ENCODE measurements around the gene CACNA1S.

The CACNA1S gene

DNA sequence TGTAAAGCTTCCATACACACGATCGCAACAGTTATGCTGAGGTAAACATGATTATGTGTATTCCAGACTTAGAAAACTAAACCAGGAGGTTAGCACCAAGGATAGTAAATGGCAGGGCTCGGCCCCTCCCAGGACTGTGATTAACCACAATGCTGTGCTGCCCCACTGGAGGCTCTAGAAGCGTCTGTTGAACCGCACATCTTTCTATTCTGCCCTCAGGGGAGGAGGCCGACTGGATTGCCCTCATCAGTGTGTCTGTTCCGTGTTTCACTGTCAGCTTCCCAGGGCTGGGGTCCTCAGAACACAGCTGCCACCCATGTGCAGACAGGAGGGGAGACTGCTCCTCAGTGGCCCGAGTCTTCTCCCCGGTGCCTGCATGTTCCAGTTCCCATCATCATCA lies 27.5 kb upstream of the CACNA1S start:
- DNase-seq = no peak

- DNase-seq = no peak
These were observed 27.1 kb upstream of the CACNA1S start for GRCh38 chr1:201139306-201139705.

DNA sequence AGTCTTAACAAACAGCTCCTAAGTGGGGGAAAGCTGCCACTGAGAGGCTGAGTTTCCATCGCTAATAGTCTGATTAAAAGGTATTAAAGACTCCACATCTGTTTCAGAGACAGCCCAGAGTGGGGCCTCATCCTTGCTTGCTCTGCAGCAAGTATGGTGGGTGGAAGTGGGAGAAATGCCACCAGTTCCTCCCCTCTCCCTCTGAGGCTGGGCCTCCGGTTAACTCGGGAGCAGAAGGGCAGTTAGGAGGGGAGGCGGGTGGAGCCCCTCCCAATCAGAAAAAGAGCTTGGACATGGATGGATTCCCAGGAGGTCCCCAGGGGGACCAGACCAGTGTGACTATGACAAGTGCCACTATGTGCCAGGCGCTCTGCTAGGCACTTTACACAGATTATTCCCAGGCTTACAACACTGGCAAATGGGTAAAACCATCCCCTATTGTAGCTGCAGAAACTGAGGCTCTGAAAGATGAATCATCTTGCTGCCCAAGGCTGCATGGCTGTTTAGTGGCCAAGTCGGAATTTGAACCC lies 26.1 kb upstream of the CACNA1S start:
- no peak for DNase-seq

- no peak for DNase-seq
These were observed 25.5 kb upstream of the CACNA1S start for GRCh38 chr1:201137579-201138310.

DNA sequence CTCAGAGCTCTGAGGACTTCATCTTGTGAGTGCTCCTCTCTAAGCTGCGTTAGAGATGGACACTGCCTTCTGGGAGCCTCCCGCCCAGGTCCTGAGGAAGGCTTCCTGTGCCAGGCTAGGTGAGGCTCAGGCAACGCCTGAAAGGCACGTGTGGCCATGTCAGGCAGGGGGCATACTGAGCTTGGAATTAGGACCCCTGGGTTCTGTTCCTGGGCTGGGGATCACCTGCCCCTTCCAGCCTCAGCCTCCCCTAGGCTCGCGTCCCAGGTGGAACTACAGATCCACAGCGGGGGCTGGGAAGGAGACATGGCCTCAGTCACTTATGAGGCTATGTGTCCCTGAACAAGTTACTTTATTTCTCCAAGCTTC lies 24.8 kb upstream of the CACNA1S start:
- no peak for DNase-seq

GRCh38 chr1:201136355-201137023 lies 24.3 kb upstream of the CACNA1S start:
- DNase-seq = no peak

- DNase-seq = no peak
These were observed 22.2 kb upstream of the CACNA1S start for GRCh38 chr1:201134405-201134804.

DNA sequence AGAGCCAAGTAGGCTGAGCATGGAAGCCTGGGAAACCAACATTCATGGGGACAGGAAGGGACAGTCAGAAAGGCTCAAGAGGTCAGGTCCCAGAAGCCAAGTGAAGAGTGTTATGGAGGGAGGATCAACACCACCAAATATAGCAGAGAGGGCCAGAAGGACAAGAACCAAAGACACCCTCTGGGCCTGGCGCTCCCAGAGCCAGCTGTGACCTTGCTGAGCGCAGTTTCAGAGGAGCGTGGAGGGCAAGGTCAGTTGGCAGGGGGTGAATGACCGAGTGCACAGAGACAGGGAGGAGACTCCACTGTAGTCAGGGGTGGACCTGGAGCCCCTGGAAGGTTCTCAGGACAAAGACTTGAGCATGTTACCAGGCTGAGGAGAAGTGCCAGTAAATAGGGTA lies 19.2 kb upstream of the CACNA1S start:
- no peak for DNase-seq

GRCh38 chr1:201128962-201129361 lies 16.7 kb upstream of the CACNA1S start:
- DNase-seq = no peak

GRCh38 chr1:201128476-201128875 lies 16.2 kb upstream of the CACNA1S start:
- DNase-seq = no peak

DNA sequence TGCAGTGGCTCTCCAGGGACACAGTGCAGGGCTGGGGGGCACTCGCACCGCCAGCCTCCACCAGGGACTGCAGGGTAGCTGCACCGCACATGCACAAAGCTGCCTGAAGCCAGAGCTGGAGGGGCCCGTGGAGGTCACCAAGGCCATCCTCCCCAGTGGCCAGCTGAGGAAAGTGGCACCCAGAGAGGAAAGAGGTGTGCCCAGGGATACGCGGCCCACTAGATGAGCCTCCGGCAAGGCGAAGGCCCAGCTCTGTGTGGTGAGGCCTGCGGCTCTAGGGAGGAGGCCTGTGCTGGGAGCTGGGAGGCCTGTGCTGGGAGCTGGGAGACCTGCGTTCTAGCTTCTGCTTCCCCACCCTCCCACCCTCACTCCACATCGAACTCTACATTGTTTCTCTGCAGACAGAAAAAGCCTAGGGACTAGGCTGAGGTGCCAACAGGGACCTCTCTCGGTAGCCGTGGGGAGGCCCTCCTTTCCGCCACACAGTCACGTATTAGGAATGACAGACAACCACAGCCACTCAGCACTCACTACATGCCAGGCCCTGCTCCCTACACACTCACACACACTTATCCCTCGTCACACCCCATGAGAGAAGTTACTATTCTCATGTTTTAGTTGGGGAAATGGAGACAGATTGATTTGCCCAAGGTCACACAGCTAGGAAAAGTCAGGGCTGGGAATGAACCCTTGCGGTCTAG lies 15.7 kb upstream of the CACNA1S start:
- DNase-seq = no peak

DNA sequence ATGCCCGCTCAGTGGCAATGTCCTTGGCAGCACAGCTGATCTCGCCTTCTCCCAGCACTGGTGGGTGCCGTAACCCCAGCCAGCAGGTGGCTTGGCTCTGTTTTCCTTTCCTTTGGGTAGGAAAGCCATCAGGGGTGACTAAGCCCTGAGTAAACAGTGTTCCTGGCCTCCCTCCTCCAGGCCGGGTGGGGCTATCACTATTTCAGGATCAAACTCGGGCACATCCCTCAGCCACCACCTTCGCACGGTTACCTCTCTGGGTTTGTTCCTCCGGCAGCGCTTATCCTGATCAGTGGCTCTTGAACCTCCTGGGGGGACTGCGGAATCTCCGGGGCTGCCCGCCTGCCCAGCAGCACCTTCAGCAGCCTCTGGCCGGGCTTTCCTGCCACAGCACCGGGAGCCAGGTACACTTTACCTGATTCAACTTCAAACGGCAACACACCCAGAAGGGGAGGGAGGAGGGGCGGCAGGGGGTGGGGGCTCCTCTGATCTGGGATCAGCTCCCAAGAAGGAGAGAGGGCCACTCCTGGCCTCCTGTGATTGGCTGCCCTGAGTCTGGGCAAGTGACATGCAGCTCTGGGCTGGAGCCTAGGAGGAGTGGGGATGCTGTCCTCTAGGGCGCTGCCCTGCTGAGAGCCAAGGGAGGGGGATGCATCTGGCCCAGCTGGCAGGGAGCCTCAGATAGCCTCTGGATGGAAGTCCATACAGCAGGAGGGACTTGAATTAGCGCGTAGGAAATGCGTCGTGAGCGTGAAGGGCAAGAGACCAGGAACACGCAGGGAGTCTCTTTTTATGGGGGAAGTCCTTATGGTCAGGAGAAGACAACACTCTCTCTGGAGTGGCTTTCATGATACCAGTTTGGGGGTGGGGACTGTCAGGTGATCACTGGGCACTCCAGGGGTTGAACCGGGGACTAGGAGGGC lies 14.9 kb upstream of the CACNA1S start, which contains the start of gene ASCL5:
ASCL5 (minus strand) TSS at position 353 of the 923 bp plus-strand sequence. CDS start 11,812 bp downstream, outside the sequence.
- no peak for DNase-seq

DNA sequence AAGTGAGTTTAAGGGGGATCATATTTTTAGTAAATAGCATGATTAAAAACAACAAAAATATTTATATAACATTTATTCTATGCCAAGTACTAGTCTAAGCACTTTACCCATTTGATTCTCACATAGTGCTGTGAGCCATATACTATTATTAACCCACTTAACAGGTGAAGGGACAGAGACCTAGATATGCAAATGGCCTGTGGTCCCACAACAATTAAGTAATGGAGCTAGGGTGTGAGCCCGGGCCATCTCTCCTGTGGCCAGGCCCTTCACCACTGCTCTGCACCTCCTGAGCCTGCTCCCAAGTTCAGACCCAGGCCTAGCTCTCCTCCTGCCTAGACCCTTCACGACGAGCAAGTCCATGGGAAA lies 14.2 kb upstream of the CACNA1S start:
- no peak for DNase-seq

DNA sequence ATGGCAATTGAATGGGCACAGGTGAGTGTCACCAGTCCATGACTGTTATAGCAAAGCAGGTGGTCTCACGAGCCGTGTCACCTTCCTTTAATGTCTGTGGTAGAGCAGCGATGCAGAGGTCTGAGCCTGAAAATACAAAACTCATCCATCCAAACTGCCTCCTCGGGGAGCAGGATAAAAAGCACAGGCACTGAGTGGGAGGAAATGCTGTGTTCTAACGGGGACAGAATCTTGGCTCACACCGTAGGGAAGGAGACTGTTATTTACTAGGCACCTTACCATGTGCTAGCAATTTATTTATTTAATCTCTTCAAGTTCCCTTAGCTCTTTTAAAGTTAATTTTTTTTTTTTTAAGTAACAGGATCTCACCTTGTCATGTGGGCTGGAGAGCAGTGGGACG lies 13.6 kb upstream of the CACNA1S start:
- no peak for DNase-seq

GRCh38 chr1:201125019-201125418 lies 12.8 kb upstream of the CACNA1S start:
- DNase-seq = no peak

DNA sequence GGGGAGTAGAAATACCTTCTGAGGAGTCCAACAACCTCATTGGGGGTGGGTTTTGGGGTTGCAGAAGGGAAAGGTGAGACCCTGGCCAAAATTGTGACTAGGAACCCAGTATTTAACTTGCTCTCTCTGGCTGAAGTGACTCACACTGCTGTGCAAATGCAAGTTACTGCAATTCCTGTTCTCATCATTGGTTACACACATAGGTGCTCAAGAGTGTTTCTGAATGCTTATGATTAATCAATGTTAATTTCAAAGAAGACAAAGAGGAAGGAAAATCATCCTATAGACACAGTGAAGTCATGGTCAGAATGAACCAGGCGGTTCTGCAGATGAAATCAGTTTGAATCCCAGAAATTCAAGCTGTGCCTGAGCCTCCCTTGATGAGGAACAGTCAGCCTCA lies 11.6 kb upstream of the CACNA1S start:
- DNase-seq = no peak

- DNase-seq = no peak
These were observed 10.2 kb upstream of the CACNA1S start for GRCh38 chr1:201122321-201122957.

- no peak for DNase-seq
These were observed 7.3 kb upstream of the CACNA1S start for GRCh38 chr1:201119206-201120197.

GRCh38 chr1:201116091-201116490 lies 3.9 kb upstream of the CACNA1S start:
- no peak for DNase-seq

DNA sequence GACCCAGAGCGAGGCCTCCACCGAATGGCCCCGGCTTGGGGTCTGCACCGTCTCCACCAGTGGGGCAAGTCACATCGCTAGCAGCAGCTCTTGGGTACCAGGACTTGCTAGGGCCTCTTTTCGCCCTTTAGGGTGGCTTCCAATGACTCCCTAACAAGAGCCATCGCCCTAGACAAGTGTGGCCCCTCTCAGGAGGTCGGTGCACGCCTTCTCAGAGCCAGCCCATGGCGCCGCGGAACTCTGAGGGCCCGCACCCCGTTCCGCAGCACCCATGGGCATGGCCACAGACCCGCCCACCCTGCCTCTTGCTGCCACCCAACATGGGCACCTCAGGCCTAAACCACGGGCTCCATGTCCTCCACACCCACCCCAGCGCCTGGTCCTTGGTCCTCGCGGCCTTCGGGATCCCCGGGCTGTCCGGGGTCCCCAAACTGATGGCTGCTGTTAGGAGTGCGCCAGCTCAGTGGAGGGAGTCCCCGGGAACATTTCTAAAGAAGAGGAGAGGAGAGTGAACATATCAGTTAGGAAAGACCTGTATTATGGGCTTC lies 3.2 kb upstream of the CACNA1S start:
- no peak for DNase-seq

All from cerebellar nuclear complex (tissue), 1 donor.